Panc1 (cell line): ENCODE measurements around the gene SLC4A2. TPM values are rescaled to one million over a fixed set of nuclear protein-coding genes. Genes with fewer than 3 reads are reported as not detected.

Experiments
- ATAC-seq: fragments of 200-7000 bp; cut with Tn5 transposase; 2 replicates; pipeline ENCODE4 v1.9.1; 2020; ENCODE audit warnings: mild to moderate bottlenecking, moderate library complexity
- BruUV-seq: library from RNA; stranded (reverse); fragments of 400-500 nt; replicated peaks from 2 replicates; lab custom pipeline; 2021; lab: Mats Ljungman, UMichigan
- CTCF ChIA-PET: fragments of 300-600 bp; sonication (Branson Sonifier 250); formaldehyde crosslinking; loops from one replicate; lab custom pipeline; 2022; ENCODE audit warnings: antibody characterized with exemption; lab: Charles Lee
- POLR2A ChIA-PET: fragments of 300-600 bp; sonication (Branson Sonifier 250); formaldehyde crosslinking; loops from one replicate; lab custom pipeline; 2022; ENCODE audit warnings: antibody characterized with exemption; lab: Charles Lee
- DNase-seq: peaks from one replicate; pipeline ENCODE4 v3.0.0-alpha.2; 2010; ENCODE audit warnings: low read depth, low spot score
- H3K27ac ChIP-seq: 2 replicates; pipeline ENCODE4 v1.5.1; 2011; ENCODE audit warnings: mild to moderate bottlenecking, low read length, inconsistent platforms
- H3K27me3 ChIP-seq: fragments of 200-500 bp; sonication (Bioruptor generic); 2 replicates; pipeline ENCODE4 v1.6.0; 2014; ENCODE audit warnings: low read length, inconsistent platforms; ENCODE audit not compliant: control insufficient read depth, insufficient read depth
- H3K36me3 ChIP-seq: fragments of 200-500 bp; sonication (Bioruptor generic); 2 replicates; pipeline ENCODE4 v1.5.1; 2014; ENCODE audit warnings: inconsistent platforms, mild to moderate bottlenecking, low read length, moderate library complexity; ENCODE audit not compliant: control insufficient read depth, insufficient read depth
- H3K4me1 ChIP-seq: 2 replicates; pipeline ENCODE4 v1.5.1; 2011; ENCODE audit warnings: inconsistent platforms, mild to moderate bottlenecking, low read length, moderate library complexity; ENCODE audit not compliant: control insufficient read depth, insufficient read depth
- H3K4me3 ChIP-seq, 2 experiments: 2 replicates each; pipeline ENCODE4 v1.5.1; 2011 to 2012; ENCODE audit warnings: low read depth in 2 of 2, low read length in 2 of 2, mild to moderate bottlenecking in 2 of 2, inconsistent platforms in 1 of 2, moderate library complexity in 1 of 2
- H3K9me3 ChIP-seq: fragments of 200-500 bp; sonication (Bioruptor generic); 2 replicates; pipeline ENCODE4 v1.5.1; 2014; ENCODE audit warnings: low read depth, mild to moderate bottlenecking, inconsistent platforms, low read length, moderate library complexity; ENCODE audit not compliant: control insufficient read depth, insufficient read depth
- POLR2AphosphoS5 ChIP-seq: IDR thresholded peaks from 2 replicates; pipeline ENCODE4 v1.6.1; 2012; ENCODE audit warnings: mild to moderate bottlenecking, low read depth, low read length, moderate library complexity
- SIN3A ChIP-seq: IDR thresholded peaks from 2 replicates; pipeline ENCODE4 v1.6.1; 2012; ENCODE audit warnings: low read depth, mild to moderate bottlenecking, low read length, moderate library complexity, borderline replicate concordance; ENCODE audit not compliant: insufficient read depth
- TCF7L2 ChIP-seq: IDR thresholded peaks from 2 replicates; pipeline ENCODE4 v1.6.1; 2011; ENCODE audit warnings: mild to moderate bottlenecking, low read depth, low read length, inconsistent platforms
- in situ Hi-C: cut with HindIII; loops from 2 replicates; pipeline ENCODE4 v1.10.0; 2016; ENCODE audit warnings: low sequenced_read_pairs, low pct_unique_long_range_greater_than_20kb
- intact Hi-C: fragments of 100-400 bp; cut with micrococcal nuclease; formaldehyde crosslinking; loops from one replicate; pipeline ENCODE4 v1.10.0; 2022; ENCODE audit not compliant: unreplicated experiment
- total RNA-seq: library from RNA; stranded (reverse); gene quantifications from one replicate; pipeline ENCODE4 v1.2.1, GENCODE V29; 2021; ENCODE audit not compliant: unreplicated experiment
- TF ChIP-seq, protein P1 (sequence below), 2 experiments: IDR thresholded peaks; 2 replicates each; pipeline ENCODE4 v1.6.1; 2011 to 2012; ENCODE audit warnings: low read depth in 2 of 2, control low read depth in 1 of 2, low read length in 1 of 2, mild to moderate bottlenecking in 1 of 2, moderate library complexity in 1 of 2; ENCODE audit not compliant: insufficient read depth in 1 of 2
- TF ChIP-seq, protein P2 (sequence below): fragments of 450-650 bp; IDR thresholded peaks from 2 replicates; pipeline ENCODE4 v1.5.1; 2017; ENCODE audit warnings: mild to moderate bottlenecking

Gene SLC4A2
- total RNA-seq, 1 experiment from 2014 or later, result 580 TPM

DNA sequence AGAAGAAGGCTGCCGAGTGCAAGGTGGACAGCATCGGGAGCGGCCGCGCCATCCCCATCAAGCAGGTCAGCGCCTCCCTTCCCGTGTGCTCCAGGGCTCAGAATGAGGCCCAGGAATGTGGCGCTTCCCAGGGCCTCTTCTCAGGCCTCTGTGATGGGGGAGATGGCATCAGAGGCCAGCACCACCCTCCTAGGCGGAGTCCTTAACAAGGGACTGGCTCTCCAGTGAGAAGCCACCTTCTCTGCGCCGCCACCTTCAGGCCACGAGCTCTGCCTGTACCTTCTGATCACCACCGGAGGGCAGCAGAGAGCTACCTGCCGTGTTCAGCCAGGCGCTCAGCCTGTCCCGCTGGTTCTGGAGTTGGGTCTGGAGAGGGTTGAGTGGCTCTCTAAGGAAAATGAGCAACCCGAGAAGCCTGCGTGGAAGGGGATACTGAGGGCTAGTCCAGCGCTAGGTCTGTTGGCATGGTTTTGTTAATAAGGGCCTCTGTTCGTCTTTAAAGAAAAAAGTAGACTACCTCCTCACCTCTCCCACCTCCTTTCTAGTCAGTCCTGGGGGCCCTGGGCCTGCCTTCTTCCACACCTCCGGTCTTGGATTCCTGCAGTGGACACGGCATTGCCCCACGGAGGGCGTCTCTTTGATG, 64.6 kb downstream of the SLC4A2 start:
- intact Hi-C loops (loop anchor here (1.0 to 5.0 kb wide), 2 partner anchors 48 to 178 kb away; no protein-coding TSS in a partner anchor), in situ Hi-C loops (no loop called here)
- POLR2A ChIA-PET, result interaction anchor here (0.5 kb wide), 1 partner anchor 61 kb away, joined by 8 read pairs; no protein-coding TSS in a partner anchor
- Histone ChIP-seq H3K27ac (no peak overlapping the region), H3K4me1 (no peaks in the 10 kb centered on the region), H3K4me3 (no peak overlapping the region), H3K9me3 (no peaks in the 10 kb centered on the region), H3K36me3 (no peaks in the 10 kb centered on the region), H3K27me3 (no peaks in the 10 kb centered on the region)
- TF ChIP-seq, protein P1, sequence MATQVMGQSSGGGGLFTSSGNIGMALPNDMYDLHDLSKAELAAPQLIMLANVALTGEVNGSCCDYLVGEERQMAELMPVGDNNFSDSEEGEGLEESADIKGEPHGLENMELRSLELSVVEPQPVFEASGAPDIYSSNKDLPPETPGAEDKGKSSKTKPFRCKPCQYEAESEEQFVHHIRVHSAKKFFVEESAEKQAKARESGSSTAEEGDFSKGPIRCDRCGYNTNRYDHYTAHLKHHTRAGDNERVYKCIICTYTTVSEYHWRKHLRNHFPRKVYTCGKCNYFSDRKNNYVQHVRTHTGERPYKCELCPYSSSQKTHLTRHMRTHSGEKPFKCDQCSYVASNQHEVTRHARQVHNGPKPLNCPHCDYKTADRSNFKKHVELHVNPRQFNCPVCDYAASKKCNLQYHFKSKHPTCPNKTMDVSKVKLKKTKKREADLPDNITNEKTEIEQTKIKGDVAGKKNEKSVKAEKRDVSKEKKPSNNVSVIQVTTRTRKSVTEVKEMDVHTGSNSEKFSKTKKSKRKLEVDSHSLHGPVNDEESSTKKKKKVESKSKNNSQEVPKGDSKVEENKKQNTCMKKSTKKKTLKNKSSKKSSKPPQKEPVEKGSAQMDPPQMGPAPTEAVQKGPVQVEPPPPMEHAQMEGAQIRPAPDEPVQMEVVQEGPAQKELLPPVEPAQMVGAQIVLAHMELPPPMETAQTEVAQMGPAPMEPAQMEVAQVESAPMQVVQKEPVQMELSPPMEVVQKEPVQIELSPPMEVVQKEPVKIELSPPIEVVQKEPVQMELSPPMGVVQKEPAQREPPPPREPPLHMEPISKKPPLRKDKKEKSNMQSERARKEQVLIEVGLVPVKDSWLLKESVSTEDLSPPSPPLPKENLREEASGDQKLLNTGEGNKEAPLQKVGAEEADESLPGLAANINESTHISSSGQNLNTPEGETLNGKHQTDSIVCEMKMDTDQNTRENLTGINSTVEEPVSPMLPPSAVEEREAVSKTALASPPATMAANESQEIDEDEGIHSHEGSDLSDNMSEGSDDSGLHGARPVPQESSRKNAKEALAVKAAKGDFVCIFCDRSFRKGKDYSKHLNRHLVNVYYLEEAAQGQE (IDR thresholded peaks at IDR 0.05; ENCODE audit: insufficient read depth in 1 of 2, low read depth in 2 of 2, low read length in 1 of 2), result 0 out of 4 replicates have a peak, but pooled peaks of 1 of the 2 experiments have one; percentile 17
- TF ChIP-seq SIN3A (no peak), POLR2AphosphoS5 (no peak), TCF7L2 (no peak)
- TF ChIP-seq, protein P2, sequence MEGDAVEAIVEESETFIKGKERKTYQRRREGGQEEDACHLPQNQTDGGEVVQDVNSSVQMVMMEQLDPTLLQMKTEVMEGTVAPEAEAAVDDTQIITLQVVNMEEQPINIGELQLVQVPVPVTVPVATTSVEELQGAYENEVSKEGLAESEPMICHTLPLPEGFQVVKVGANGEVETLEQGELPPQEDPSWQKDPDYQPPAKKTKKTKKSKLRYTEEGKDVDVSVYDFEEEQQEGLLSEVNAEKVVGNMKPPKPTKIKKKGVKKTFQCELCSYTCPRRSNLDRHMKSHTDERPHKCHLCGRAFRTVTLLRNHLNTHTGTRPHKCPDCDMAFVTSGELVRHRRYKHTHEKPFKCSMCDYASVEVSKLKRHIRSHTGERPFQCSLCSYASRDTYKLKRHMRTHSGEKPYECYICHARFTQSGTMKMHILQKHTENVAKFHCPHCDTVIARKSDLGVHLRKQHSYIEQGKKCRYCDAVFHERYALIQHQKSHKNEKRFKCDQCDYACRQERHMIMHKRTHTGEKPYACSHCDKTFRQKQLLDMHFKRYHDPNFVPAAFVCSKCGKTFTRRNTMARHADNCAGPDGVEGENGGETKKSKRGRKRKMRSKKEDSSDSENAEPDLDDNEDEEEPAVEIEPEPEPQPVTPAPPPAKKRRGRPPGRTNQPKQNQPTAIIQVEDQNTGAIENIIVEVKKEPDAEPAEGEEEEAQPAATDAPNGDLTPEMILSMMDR, result peak; percentile 99
- no TSS peak for BruUV-seq
- CTCF ChIA-PET, result interaction anchor here (0.6 to 1.2 kb wide), 4 partner anchors 18 to 46 kb away, joined by 4 to 6 read pairs (median 5); no protein-coding TSS in a partner anchor
- ATAC-seq (peak; percentile 94), DNase-seq (peak; percentile 78)

DNA sequence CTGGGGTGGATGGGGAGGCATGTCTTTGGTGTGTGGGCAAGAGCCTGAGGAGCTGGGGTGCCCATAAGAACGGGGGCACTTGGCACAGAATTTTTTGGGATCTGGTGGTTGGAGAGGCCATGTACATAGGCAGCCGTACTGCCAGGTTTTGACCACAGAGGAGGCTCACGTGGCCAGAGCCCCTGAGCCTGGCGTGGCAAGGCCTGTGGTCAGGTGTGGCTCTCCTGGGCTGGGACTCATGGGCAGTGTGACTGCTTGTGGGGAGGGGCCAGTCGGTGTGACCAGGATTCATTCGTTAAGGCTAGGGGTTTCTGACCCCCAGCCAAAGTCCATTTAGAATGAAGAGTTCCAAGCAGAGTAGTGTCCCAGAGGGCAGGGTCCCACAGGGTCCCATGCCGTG, 65.1 kb downstream of the SLC4A2 start:
- POLR2A ChIA-PET, result no interaction called here
- Histone ChIP-seq H3K4me3 (no peak overlapping the region), H3K36me3 (no peaks in the 10 kb centered on the region), H3K4me1 (no peaks in the 10 kb centered on the region), H3K27ac (no peak overlapping the region), H3K27me3 (no peaks in the 10 kb centered on the region), H3K9me3 (no peaks in the 10 kb centered on the region)
- no TSS peak for BruUV-seq
- DNase-seq (no peak), ATAC-seq (no peak)
- intact Hi-C loops, result loop anchor here (1.0 to 5.0 kb wide), 2 partner anchors 48 to 178 kb away; no protein-coding TSS in a partner anchor
- CTCF ChIA-PET, result interaction anchor here (1.0 to 1.2 kb wide), 3 partner anchors 17 to 46 kb away, joined by 4 to 6 read pairs (median 6); no protein-coding TSS in a partner anchor
- no peak for TF ChIP-seq TCF7L2
- TF ChIP-seq, protein P2, result no peak
- TF ChIP-seq, protein P1 (IDR thresholded peaks at IDR 0.05; ENCODE audit: insufficient read depth in 1 of 2, low read depth in 2 of 2, low read length in 1 of 2), result no peak
- no peak for TF ChIP-seq SIN3A
- TF ChIP-seq POLR2AphosphoS5, result no peak
- in situ Hi-C loops, result no loop called here
